Activated CD4-positive, alpha-beta T cell treated with anti-CD3 and anti-CD28 coated beads for 36 hours (primary cell): ENCODE results near the gene ENKUR. TPM values are rescaled to one million over a fixed set of nuclear protein-coding genes. Genes with fewer than 3 reads are reported as not detected.
"Not testable (repeated sequence)": the region's sequence is repeated elsewhere in the genome, so short reads cannot be mapped to it uniquely, and the experiment has no call there.

Source experiments
- ATAC-seq: fragments of 200-7000 bp; cut with Tn5 transposase; one replicate; pipeline ENCODE4 v1.10.0; 2021; ENCODE audit warnings: mild to moderate bottlenecking, moderate library complexity
- CTCF ChIA-PET: fragments of 350-600 bp; sonication (Branson Sonifier 250); formaldehyde crosslinking; loops from one replicate; lab custom pipeline; 2021; ENCODE audit warnings: antibody characterized with exemption; lab: Charles Lee
- POLR2A ChIA-PET: fragments of 350-600 bp; sonication (Branson Sonifier 250); formaldehyde crosslinking; loops from one replicate; lab custom pipeline; 2021; ENCODE audit warnings: antibody characterized with exemption, inconsistent platforms; lab: Charles Lee
- DNase-seq: peaks from one replicate; pipeline ENCODE4 v3.0.0-alpha.2; 2020
- H3K27ac Mint-ChIP-seq: one replicate; pipeline ENCODE4 v1.8.0; 2021; ENCODE audit warnings: mixed read lengths
- H3K27me3 Mint-ChIP-seq: one replicate; pipeline ENCODE4 v1.8.0; 2021; ENCODE audit warnings: mixed read lengths
- H3K36me3 Mint-ChIP-seq: one replicate; pipeline ENCODE4 v1.8.0; 2021; ENCODE audit warnings: low read depth, mixed read lengths
- H3K4me1 Mint-ChIP-seq: one replicate; pipeline ENCODE4 v1.8.0; 2021; ENCODE audit warnings: mixed read lengths
- H3K4me3 Mint-ChIP-seq: one replicate; pipeline ENCODE4 v1.8.0; 2021; ENCODE audit warnings: mild to moderate bottlenecking, moderate library complexity, mixed read lengths
- H3K9me3 Mint-ChIP-seq: one replicate; pipeline ENCODE4 v1.8.0; 2021; ENCODE audit warnings: low read depth, mixed read lengths
- intact Hi-C, 2 experiments: fragments of 100-400 bp; cut with DNase I in 1 of 2; cut with micrococcal nuclease in 1 of 2; formaldehyde crosslinking; loops; one replicate each; pipeline versions ENCODE4 v1.14.2 to v1.15.1; 2022 to 2024; cut with DNase I, micrococcal nuclease
- total RNA-seq, 2 experiments: library from RNA; stranded (reverse); gene quantifications; one replicate each; pipeline ENCODE4 v1.2.3, GENCODE V29; 2021

The ENKUR gene
- total RNA-seq, 2 experiments from 2014 or later = 0.11 TPM; not detected in 1

- POLR2A ChIA-PET = no interaction called here
- Mint-ChIP-seq H3K4me3 (no peak overlapping the region), H3K27me3 (no peaks in the 10 kb centered on the region), H3K27ac (no peak overlapping the region), H3K9me3 (no peaks in the 10 kb centered on the region), H3K4me1 (peaks cover 2% of the 10 kb centered on the region), H3K36me3 (no peaks in the 10 kb centered on the region)
- CTCF ChIA-PET = interaction anchor here (0.7 kb wide), 1 partner anchor 125 kb away, joined by 3 read pairs; no protein-coding TSS in a partner anchor
- intact Hi-C loops = no loop called here
- DNase-seq (no peak), ATAC-seq (no peak)
Measured at GRCh38 chr10:24973163-24973562, 42.8 kb downstream of the ENKUR start.

- no peak for ATAC-seq
- H3K4me3 Mint-ChIP-seq = no peak overlapping the region
- H3K4me1 Mint-ChIP-seq = peaks cover 2% of the 10 kb centered on the region
- H3K9me3 Mint-ChIP-seq = no peaks in the 10 kb centered on the region
- POLR2A ChIA-PET = no interaction called here
- DNase-seq = no peak
- intact Hi-C loops = no loop called here
- CTCF ChIA-PET = interaction anchor here (1.4 kb wide), 1 partner anchor 16 kb away, joined by 3 read pairs; no protein-coding TSS in a partner anchor
- no peak overlapping the region for H3K27ac Mint-ChIP-seq
- H3K36me3 Mint-ChIP-seq = no peaks in the 10 kb centered on the region
- no peaks in the 10 kb centered on the region for H3K27me3 Mint-ChIP-seq
Measured at GRCh38 chr10:24971374-24971773, 44.6 kb downstream of the ENKUR start.

GRCh38 chr10:24969841-24970281, 46.1 kb downstream of the ENKUR start:
- POLR2A ChIA-PET = no interaction called here
- intact Hi-C loops = no loop called here
- Mint-ChIP-seq H3K4me1 (peaks cover 2% of the 10 kb centered on the region), H3K4me3 (no peak overlapping the region), H3K36me3 (no peaks in the 10 kb centered on the region), H3K27me3 (no peaks in the 10 kb centered on the region), H3K9me3 (no peaks in the 10 kb centered on the region), H3K27ac (no peak overlapping the region)
- DNase-seq (no peak), ATAC-seq (no peak)
- CTCF ChIA-PET = interaction anchor here (0.6 kb wide), 1 partner anchor 172 kb away, joined by 3 read pairs; no protein-coding TSS in a partner anchor

GRCh38 chr10:24968951-24969350, 47.0 kb downstream of the ENKUR start:
- DNase-seq, H3K36me3 Mint-ChIP-seq, H3K27me3 Mint-ChIP-seq, H3K4me3 Mint-ChIP-seq, H3K27ac Mint-ChIP-seq, H3K9me3 Mint-ChIP-seq, intact Hi-C loops, ATAC-seq, H3K4me1 Mint-ChIP-seq, POLR2A ChIA-PET: not testable (repeated sequence)
- CTCF ChIA-PET = interaction anchor here (0.6 to 1.1 kb wide), 2 partner anchors 131 to 171 kb away, joined by 3 read pairs; no protein-coding TSS in a partner anchor

- no peak overlapping the region for H3K4me3 Mint-ChIP-seq
- intact Hi-C loops = no loop called here
- no peaks in the 10 kb centered on the region for H3K27me3 Mint-ChIP-seq
- H3K4me1 Mint-ChIP-seq = peaks cover 2% of the 10 kb centered on the region
- ATAC-seq = no peak
- ChIA-PET POLR2A (no interaction called here), CTCF (interaction anchor here (1.1 kb wide), 1 partner anchor 131 kb away, joined by 3 read pairs; no protein-coding TSS in a partner anchor)
- no peaks in the 10 kb centered on the region for H3K36me3 Mint-ChIP-seq
- no peaks in the 10 kb centered on the region for H3K9me3 Mint-ChIP-seq
- H3K27ac Mint-ChIP-seq = no peak overlapping the region
- DNase-seq = no peak
Measured at GRCh38 chr10:24968349-24968748, 47.6 kb downstream of the ENKUR start.

GRCh38 chr10:24966962-24967481, 48.9 kb downstream of the ENKUR start:
- POLR2A ChIA-PET = no interaction called here
- Mint-ChIP-seq H3K4me3 (no peak overlapping the region), H3K27me3 (no peaks in the 10 kb centered on the region), H3K36me3 (no peaks in the 10 kb centered on the region), H3K4me1 (peaks cover 11% of the 10 kb centered on the region), H3K9me3 (no peaks in the 10 kb centered on the region), H3K27ac (no peak overlapping the region)
- intact Hi-C loops = no loop called here
- DNase-seq (no peak), ATAC-seq (no peak)
- CTCF ChIA-PET = no interaction called here

- ATAC-seq (no peak), DNase-seq (no peak)
- no peaks in the 10 kb centered on the region for H3K9me3 Mint-ChIP-seq
- no peak overlapping the region for H3K4me3 Mint-ChIP-seq
- peaks cover 9% of the 10 kb centered on the region for H3K4me1 Mint-ChIP-seq
- no peaks in the 10 kb centered on the region for H3K27me3 Mint-ChIP-seq
- no peak overlapping the region for H3K27ac Mint-ChIP-seq
- ChIA-PET CTCF (no interaction called here), POLR2A (no interaction called here)
- intact Hi-C loops = no loop called here
- H3K36me3 Mint-ChIP-seq = no peaks in the 10 kb centered on the region
Measured at GRCh38 chr10:24965051-24965450, 50.9 kb downstream of the ENKUR start.

- CTCF ChIA-PET = interaction anchor here (0.6 to 1.4 kb wide), 3 partner anchors 8 to 385 kb away, joined by 3 to 4 read pairs (median 4); no protein-coding TSS in a partner anchor
- ATAC-seq = no peak
Measured at GRCh38 chr10:24963521-24964041, 52.4 kb downstream of the ENKUR start.

GRCh38 chr10:24962995-24963394, 53.0 kb downstream of the ENKUR start:
- CTCF ChIA-PET = interaction anchor here (1.4 kb wide), 2 partner anchors 12 to 34 kb away, joined by 3 to 4 read pairs; no protein-coding TSS in a partner anchor
- intact Hi-C loops = no loop called here

More at GRCh38 chr10:24963521-24964041, 52.4 kb downstream of the ENKUR start:
- Mint-ChIP-seq H3K36me3 (no peaks in the 10 kb centered on the region), H3K4me1 (peaks cover 8% of the 10 kb centered on the region), H3K9me3 (no peaks in the 10 kb centered on the region), H3K27me3 (no peaks in the 10 kb centered on the region), H3K4me3 (no peak overlapping the region), H3K27ac (no peak overlapping the region)
- POLR2A ChIA-PET = no interaction called here
- no peak for DNase-seq
- intact Hi-C loops = no loop called here

GRCh38 chr10:24961582-24961981, 54.4 kb downstream of the ENKUR start:
- CTCF ChIA-PET = interaction anchor here (1.4 kb wide), 1 partner anchor 10 kb away, joined by 3 read pairs; no protein-coding TSS in a partner anchor

More at GRCh38 chr10:24962995-24963394, 53.0 kb downstream of the ENKUR start:
- Mint-ChIP-seq H3K4me3 (no peak overlapping the region), H3K4me1 (peaks cover 8% of the 10 kb centered on the region), H3K9me3 (no peaks in the 10 kb centered on the region), H3K36me3 (no peaks in the 10 kb centered on the region), H3K27me3 (no peaks in the 10 kb centered on the region), H3K27ac (no peak overlapping the region)
- POLR2A ChIA-PET = no interaction called here
- no peak for DNase-seq
- peak; percentile 93 for ATAC-seq

GRCh38 chr10:24959382-24959730, 56.6 kb downstream of the ENKUR start:
- POLR2A ChIA-PET = no interaction called here
- no peak for ATAC-seq
- intact Hi-C loops = no loop called here
- Mint-ChIP-seq H3K4me1 (peaks cover 8% of the 10 kb centered on the region), H3K9me3 (no peaks in the 10 kb centered on the region), H3K36me3 (no peaks in the 10 kb centered on the region), H3K27me3 (no peaks in the 10 kb centered on the region), H3K27ac (no peak overlapping the region), H3K4me3 (no peak overlapping the region)
- CTCF ChIA-PET = interaction anchor here (0.7 kb wide), 1 partner anchor 162 kb away, joined by 3 read pairs; no protein-coding TSS in a partner anchor
- DNase-seq = no peak

More at GRCh38 chr10:24961582-24961981, 54.4 kb downstream of the ENKUR start:
- intact Hi-C loops = no loop called here
- ATAC-seq (no peak), DNase-seq (no peak)
- H3K9me3 Mint-ChIP-seq = no peaks in the 10 kb centered on the region
- peaks cover 8% of the 10 kb centered on the region for H3K4me1 Mint-ChIP-seq
- no peak overlapping the region for H3K27ac Mint-ChIP-seq
- H3K36me3 Mint-ChIP-seq = no peaks in the 10 kb centered on the region
- H3K4me3 Mint-ChIP-seq = no peak overlapping the region
- POLR2A ChIA-PET = no interaction called here
- H3K27me3 Mint-ChIP-seq = no peaks in the 10 kb centered on the region
